NCI-H748 treated with DMSO at 0.1 percent for 48 hours (cell line): ENCODE data around the gene PLEKHH2.

Experiments used
- DNase-seq: peaks from one replicate; lab custom pipeline; 2025; lab: John Stamatoyannopoulos, UW

PLEKHH2 gene

DNA sequence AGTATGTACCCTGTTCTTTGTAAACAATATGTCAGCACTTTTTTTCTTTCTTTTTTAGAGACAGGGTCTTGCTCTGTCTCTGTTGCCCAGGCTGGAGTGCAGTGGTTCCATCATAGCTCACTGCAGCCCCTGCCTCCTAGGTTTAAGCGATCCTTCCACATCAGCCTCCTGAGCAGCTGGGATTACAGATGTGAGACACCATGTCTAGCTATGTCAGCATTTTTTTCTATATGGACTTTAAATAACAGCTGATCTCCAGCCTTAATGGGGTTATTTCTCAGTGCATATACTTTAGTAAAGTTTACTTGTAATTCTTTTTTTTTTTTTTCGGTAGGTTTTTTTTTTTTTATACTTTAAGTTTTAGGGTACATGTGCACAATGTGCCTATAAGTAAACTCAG is 174.9 kb downstream of the PLEKHH2 start:
- no peak for DNase-seq

DNA sequence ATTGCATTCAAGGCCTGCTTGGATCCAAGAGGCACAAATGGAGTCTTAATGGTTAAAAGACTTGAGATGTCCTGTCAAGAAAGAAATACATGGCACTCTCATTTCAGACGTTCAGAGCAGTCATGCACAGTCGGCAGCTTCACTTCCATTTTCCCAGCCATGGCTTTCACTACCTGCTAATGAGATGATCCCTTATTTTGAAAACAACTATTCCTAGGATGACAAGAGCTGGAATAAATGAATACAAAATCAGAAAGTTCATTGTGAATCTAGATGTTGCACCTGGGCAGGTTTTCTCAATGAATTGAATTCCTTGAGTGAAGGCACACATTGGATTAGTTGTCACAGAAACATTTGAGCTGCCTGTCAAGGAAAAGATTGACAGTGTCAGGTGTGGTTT is 175.9 kb downstream of the PLEKHH2 start:
- DNase-seq = no peak

DNA sequence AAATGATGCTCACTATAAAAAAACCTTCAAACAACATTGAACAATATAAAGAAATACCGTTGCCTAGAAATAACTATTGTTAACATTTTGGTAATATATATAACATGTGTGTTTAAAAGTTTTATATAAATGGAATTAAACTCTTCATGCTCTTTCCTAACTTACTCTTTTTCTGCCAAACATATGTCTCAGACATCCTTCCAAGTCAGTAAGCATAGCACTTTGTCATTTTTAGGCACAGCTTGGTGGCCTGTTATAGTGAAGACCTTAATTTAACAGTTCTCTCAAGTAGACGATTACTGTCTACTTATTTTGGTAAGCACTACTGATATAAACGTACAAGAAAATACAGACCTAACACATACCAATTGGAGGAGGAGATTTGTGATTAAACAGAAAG is 177.7 kb downstream of the PLEKHH2 start:
- no peak for DNase-seq
